NCI-H1436 (cell line): ENCODE results near the gene ST7.
"Not testable (repeated sequence)": the region's sequence is repeated elsewhere in the genome, so short reads cannot be mapped to it uniquely, and the experiment has no call there.

Experiments used
- DNase-seq: peaks from one replicate; lab custom pipeline; 2025; lab: John Stamatoyannopoulos, UW

ST7 gene

GRCh38 chr7:117030793-117031192, 77.5 kb downstream of the ST7 start:
- DNase-seq: not testable (repeated sequence)

GRCh38 chr7:117032810-117033209, 79.5 kb downstream of the ST7 start:
- no peak for DNase-seq

- no peak for DNase-seq
Observed at GRCh38 chr7:117034851-117035464, 81.7 kb downstream of the ST7 start.

DNA sequence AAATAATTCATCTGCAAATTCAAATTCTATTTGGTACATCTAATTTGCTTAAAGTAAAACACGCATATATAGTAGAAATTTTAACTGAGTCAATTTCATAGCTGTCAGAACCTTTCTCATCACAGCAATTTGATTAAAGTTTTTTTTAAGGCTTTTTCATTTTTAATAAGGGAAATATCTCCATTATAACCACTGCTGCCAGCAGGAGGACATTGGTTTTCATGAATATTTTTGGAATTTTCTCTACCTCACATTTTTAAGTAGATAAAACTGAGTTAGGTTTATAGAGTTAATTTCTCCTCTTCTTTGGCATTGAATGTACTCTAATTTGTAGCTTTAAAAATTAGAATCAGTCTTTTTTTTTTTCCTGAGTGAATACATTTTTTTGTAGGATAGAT, 82.2 kb downstream of the ST7 start:
- no peak for DNase-seq

DNA sequence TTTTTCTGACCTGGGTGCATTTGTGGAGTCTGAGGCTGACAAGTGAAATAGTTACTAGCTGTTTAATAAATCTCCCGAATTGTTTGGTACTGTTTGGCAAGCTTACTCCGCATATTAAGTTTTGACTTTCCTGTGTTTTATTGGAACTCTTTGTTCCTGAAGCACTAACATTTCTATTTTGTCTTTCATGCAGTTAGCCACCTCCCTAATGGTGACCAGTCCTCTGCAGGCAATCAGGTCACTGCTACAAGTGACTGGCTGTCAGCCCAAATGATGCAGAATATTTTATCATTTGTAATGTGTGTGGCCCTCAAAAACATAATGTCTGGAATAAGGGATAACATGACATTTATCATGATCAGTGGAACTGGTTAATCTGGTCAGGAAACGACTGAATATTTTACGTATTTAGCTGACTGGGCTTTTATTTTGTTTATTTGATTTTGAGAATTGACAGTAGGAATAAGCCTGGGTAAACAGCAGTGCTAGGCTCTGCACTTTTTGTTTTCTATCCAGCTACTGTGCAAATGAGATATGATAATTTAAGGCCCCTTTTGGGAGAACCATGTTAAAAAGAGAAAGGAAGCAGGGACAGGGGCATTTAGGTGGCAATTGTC, 82.9 kb downstream of the ST7 start:
- DNase-seq: no peak

- no peak for DNase-seq
Observed at GRCh38 chr7:117036836-117037235, 83.5 kb downstream of the ST7 start.

- DNase-seq: no peak
Observed at GRCh38 chr7:117038408-117038807, 85.1 kb downstream of the ST7 start.

DNA sequence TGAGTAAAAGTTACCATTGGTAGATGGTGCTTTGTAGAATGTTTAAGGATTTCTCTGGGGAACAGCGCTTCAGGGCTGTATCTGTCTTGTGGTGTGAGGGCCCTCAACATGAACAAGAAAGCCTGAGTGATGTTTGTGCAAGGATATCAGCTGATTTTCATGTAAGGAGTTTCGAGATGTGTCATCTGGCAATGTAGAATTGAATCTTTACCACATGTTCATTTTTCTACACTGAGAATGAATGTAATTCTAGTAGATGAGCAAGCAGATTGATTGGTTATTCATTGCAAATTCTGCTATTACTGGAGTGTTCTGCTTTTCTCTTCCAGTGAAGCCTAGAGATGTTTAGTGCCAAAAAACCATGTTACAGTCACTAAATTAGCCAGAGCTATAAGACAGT, 87.7 kb downstream of the ST7 start:
- no peak for DNase-seq

GRCh38 chr7:117041822-117042221, 88.5 kb downstream of the ST7 start:
- no peak for DNase-seq

GRCh38 chr7:117043108-117043825, 90.0 kb downstream of the ST7 start:
- DNase-seq: no peak

DNA sequence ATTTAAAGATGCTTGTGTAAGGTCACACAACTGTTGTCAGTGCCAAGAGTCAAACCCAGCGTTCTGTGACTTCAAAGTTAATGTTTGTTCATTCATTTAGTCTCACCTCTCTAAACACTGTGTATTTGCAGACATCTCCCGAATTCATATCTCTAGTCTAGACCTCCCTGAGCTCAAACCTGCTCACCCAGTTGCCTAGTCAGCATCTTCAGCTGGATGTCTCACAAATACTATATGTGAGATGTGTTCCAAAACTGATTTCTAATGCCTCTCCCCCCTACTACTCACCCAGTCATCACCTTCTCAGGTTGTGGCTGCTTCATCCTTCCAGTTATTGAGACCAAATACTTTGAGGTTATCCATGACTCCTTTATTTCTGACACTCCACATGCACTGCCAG, 91.4 kb downstream of the ST7 start:
- no peak for DNase-seq

DNA sequence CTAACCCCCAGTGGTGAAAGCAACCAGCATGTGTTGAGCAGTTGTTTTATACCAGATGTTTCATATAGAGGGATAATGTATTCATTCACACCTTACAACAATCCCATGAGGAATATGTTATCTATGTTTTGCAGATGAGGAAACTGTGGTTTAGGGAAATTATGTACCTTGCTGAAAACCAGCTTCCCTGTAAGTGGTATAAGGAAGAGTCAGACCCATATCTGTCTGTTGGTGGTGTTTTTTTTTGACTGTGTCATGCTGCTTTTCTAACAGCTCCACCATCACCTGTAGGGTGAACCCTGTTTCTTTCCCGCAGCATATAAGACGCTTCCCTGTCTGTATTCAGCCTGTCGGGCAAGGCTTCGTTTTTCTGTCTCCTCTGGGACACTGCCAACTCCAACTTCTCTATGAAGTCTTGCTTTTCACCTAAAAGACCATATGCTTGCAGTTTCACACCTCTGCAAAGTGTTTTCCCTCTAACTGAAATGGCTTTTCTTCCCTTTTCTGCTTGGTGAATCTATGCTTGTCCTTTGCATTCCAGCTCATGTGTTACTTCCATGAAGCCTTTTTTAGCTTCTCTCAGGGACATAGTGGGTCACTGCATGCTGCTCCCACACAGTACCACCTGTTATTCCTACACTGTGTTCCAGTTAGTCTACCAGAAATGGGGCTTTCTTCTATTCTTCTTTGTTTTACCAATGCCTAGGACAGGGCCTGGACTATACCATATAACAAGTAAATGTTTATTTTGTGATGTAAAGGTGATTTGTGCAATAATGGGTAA, 92.8 kb downstream of the ST7 start:
- no peak for DNase-seq

- no peak for DNase-seq
Observed at GRCh38 chr7:117047496-117047895, 94.2 kb downstream of the ST7 start.

DNA sequence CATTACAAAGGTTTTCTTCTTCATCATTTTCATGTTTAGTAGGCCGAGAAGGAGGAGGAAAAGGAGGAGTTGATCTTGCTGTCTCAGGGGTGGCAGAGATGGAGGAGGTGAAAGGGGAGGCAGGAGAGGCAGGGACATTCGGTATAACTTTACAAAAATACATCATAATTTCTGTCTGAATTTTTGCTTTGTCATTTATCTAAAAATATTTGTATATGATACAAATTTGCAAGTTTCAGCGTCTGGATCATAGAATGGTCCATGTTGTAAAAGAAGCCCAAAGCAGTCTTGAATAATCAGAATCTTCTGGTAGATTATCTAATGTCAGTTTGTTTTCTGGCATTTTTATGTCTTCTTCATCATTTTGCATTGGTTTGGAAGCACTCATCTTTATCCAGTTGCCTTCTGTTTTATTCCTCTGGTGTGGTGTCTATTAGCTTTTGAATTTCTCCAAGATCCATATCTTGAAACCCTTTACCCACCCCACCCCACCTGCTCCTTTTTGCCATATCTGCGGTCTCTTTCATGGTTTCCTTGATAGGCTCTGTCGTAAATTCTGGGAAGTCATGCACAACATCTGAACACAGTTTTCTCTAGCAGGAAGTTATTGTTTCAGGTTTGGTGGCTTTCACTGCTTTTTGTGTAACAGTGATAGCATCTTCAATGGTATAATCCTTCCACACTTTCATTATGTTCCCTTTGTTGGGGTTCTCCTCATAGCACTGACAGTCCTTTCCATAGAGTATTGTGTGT, 95.0 kb downstream of the ST7 start:
- DNase-seq: no peak

GRCh38 chr7:117048882-117049281, 95.6 kb downstream of the ST7 start:
- no peak for DNase-seq

GRCh38 chr7:117051808-117052207, 98.5 kb downstream of the ST7 start:
- no peak for DNase-seq

- no peak for DNase-seq
Observed at GRCh38 chr7:117053432-117053831, 100.1 kb downstream of the ST7 start.

- no peak for DNase-seq
Observed at GRCh38 chr7:117061751-117062150, 108.5 kb downstream of the ST7 start.

- DNase-seq: no peak
Observed at GRCh38 chr7:117062300-117062699, 109.0 kb downstream of the ST7 start.

- DNase-seq: no peak
Observed at GRCh38 chr7:117064688-117065087, 111.4 kb downstream of the ST7 start.

GRCh38 chr7:117065571-117066150, 112.4 kb downstream of the ST7 start:
- DNase-seq: no peak

GRCh38 chr7:117066668-117067067, 113.4 kb downstream of the ST7 start:
- DNase-seq: no peak
